Measurements from ENCODE around the gene LRRC8D.

LRRC8D gene

DNA sequence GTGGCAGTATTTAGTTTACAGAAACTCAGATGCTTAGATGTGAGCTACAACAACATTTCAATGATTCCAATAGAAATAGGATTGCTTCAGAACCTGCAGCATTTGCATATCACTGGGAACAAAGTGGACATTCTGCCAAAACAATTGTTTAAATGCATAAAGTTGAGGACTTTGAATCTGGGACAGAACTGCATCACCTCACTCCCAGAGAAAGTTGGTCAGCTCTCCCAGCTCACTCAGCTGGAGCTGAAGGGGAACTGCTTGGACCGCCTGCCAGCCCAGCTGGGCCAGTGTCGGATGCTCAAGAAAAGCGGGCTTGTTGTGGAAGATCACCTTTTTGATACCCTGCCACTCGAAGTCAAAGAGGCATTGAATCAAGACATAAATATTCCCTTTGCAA is 114.4 kb downstream of the LRRC8D start:
- TF ChIP-seq, protein P1, sequence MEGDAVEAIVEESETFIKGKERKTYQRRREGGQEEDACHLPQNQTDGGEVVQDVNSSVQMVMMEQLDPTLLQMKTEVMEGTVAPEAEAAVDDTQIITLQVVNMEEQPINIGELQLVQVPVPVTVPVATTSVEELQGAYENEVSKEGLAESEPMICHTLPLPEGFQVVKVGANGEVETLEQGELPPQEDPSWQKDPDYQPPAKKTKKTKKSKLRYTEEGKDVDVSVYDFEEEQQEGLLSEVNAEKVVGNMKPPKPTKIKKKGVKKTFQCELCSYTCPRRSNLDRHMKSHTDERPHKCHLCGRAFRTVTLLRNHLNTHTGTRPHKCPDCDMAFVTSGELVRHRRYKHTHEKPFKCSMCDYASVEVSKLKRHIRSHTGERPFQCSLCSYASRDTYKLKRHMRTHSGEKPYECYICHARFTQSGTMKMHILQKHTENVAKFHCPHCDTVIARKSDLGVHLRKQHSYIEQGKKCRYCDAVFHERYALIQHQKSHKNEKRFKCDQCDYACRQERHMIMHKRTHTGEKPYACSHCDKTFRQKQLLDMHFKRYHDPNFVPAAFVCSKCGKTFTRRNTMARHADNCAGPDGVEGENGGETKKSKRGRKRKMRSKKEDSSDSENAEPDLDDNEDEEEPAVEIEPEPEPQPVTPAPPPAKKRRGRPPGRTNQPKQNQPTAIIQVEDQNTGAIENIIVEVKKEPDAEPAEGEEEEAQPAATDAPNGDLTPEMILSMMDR (IDR thresholded peaks at IDR 0.05; ENCODE audit: low read depth, low read length): no peak

DNA sequence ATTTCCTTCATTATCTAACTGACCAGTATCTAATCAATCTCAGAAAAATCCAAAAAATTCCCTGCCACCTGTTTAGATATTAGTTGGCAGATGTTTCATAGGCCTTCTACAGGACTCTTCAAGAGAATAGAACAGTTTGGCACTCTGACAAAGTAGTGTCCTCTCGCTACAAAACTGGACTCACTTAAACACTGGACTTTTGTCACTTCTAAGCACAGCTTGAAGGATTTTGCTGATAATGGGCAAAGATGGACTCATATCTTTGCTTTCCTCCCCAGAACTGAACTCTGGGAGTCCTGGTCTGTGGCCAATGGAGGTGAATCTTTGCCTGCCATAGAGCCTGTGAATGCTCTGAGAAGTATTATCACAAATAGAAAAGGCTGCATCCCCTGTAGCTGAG is 115.9 kb downstream of the LRRC8D start:
- TF ChIP-seq, protein P1 (IDR thresholded peaks at IDR 0.05; ENCODE audit: low read depth, low read length): no peak
- no peak overlapping the region for H3K4me3 ChIP-seq (ENCODE audit: low read depth, low read length)

More for the DNA sequence above, 114.4 kb downstream of the LRRC8D start:
- H3K4me3 ChIP-seq (ENCODE audit: low read depth, low read length): no peak overlapping the region

DNA sequence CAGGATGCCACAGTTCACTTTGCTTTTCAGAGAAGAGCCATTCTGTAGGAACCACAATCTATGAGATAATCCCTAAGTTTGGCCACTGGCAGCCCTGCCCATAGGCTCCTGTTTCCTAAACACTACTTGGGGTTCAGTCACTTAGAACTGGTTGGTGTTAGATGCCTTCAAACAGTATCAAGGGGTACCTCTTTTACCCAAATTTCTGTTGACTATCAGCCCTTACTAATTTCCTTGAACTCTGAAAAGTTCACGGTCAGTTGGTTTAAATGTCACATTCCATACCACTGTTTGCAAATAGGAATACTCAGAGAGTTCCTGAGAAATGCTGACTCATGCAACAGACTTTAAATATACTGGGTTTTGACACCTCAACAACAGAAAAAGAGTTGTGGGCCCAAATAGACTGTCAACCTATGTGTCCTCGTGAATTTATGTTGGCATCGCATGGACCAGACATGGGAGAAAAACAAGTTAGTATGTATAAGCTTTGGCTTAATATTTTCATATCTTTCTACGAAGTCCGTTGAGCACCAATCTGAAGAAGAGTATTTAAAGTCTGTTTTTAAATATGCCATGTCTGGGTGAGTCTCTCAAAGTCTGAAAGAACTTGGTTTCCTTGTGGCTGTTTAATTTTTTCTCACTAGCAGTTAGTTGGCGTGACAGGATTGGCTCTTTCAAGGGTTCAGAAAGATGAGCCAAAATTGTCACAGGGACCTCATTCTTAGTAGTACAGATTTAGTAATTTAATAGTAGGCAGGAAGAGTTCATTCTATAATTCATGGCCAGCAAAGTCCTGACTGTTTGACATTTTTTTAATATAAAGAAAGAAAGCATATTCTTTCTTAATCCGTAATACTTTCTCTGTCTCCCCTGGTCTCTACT is 117.6 kb downstream of the LRRC8D start:
- H3K4me3 ChIP-seq (ENCODE audit: low read depth, low read length): no peak overlapping the region
- TF ChIP-seq, protein P1 (IDR thresholded peaks at IDR 0.05; ENCODE audit: low read depth, low read length): no peak

DNA sequence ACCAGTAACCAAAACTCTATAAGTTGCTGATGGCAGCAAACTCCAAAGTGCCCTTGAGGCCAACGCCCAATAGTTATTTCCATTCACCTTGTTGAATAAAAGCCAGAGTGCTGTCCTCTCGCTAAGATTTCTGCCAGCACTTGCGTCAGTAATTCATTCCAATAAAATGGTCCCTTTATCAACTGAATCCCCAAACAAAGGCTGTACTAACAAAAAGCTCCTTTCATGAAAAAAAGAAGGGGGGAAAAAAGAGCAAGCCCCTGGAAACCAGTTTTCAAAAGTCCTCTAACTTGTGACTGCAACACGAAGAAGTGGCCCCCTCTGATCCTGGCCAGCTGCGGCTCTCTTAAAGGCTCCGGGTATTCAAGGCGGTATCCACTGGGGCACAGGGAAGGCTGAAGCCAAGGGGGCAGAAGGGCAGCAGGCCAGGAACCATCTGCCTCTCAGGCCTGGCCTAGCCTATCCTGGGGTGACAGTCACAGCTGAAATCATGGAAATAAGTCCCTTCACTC is 118.3 kb downstream of the LRRC8D start:
- TF ChIP-seq, protein P1 (IDR thresholded peaks at IDR 0.05; ENCODE audit: low read depth, low read length): no peak

DNA sequence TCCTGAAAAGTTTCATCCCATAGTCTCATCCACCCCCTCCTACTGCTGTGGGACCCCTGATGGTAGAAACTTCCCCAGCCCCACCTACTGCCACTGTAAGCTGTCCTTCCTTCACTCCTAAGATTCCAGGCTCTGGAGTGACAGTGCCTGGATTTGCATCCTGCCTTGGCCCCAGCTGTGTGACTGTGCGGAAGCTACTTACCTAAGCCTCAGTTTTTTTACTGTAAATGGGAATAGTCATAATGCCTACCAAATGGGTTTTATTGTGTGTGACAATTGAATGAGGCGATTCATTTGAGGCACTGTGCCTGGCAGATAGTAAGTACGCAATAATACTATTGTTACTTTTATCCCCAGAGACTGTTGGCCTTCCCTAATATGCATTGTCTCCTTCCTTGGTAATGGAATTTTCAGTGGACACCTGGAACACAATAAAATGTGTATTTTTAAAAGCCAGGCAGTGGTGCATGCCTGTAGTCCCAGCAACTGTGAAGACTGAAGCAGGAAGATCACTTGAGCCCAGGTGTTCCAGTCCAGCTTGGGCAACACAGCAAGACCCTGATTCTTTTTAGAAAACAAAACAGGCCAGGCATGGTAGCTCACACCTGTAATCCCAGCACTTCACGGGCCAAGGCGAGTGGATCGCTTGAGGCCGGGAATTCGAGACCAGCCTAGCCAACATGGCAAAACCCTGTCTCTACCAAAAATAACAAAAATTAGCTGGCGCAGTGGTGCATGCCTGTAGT is 119.0 kb downstream of the LRRC8D start:
- H3K4me3 ChIP-seq (ENCODE audit: low read depth, low read length): no peak overlapping the region
- TF ChIP-seq, protein P1 (IDR thresholded peaks at IDR 0.05; ENCODE audit: low read depth, low read length): no peak

More for the DNA sequence above, 118.3 kb downstream of the LRRC8D start:
- H3K4me3 ChIP-seq (ENCODE audit: low read depth, low read length): no peak overlapping the region

DNA sequence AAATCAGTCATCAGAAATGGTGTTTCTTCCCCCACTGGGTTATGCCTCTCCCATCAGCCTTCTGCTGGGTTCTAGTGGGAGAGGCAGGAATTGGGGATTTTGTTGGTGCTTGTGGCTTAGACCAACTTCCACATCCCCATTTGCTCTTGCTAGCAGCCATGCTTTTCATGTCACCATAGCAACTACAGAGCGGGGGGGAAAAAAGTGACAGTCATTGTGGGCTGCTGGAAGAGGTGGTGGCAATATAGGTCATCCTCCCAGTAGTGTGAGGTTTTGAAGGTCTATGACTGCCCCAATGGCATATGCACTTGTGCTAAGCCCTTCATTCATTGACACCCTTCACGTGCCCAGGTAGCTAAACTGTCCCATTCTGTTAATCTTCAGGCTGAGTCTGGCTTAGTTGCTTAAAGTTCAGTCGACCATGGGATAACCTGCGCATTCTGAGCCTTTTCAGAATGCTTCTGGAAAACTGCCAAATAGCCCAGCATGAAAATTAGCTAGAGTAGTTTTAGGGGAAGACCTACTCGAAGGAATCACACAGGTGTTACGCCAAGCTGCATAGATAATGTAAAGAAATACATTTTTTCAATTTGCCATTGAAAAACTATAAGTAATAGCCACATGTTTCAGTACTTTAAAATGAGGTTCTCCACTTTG is 120.4 kb downstream of the LRRC8D start:
- TF ChIP-seq, protein P1 (IDR thresholded peaks at IDR 0.05; ENCODE audit: low read depth, low read length): no peak
- no peak overlapping the region for H3K4me3 ChIP-seq (ENCODE audit: low read depth, low read length)
